Left lung (tissue), 10 donors: ENCODE data around the gene ATP5F1D. TPM values are rescaled to one million over a fixed set of nuclear protein-coding genes. Genes with fewer than 3 reads are reported as not detected.

Source experiments
- ATAC-seq: fragments of 200-7000 bp; cut with Tn5 transposase; one replicate; pipeline ENCODE4 v1.9.1; 2020; ENCODE audit warnings: moderate library complexity
- DNase-seq, 4 donors: peaks; one replicate each; pipeline ENCODE4 v3.0.0-alpha.2; 2013 to 2020
- H3K27ac ChIP-seq, 2 donors: fragments of 200-600 bp; sonication (generic) in 1 of 2; one replicate each; pipeline versions ENCODE4 v1.5.0 to v1.8.0; 2020 to 2021
- H3K27me3 ChIP-seq, 2 donors: fragments of 200-600 bp; sonication (generic) in 1 of 2; one replicate each; pipeline versions ENCODE4 v1.5.0 to v1.8.0; 2020 to 2021
- H3K36me3 ChIP-seq, 2 donors: fragments of 200-600 bp; sonication (generic) in 1 of 2; one replicate each; pipeline versions ENCODE4 v1.5.0 to v1.8.0; 2020 to 2021
- H3K4me1 ChIP-seq, 2 donors: fragments of 200-600 bp; one replicate each; pipeline ENCODE4 v1.8.0; 2021
- H3K4me3 ChIP-seq, 2 donors: fragments of 200-600 bp; sonication (generic) in 1 of 2; one replicate each; pipeline versions ENCODE4 v1.5.0 to v1.8.0; 2020 to 2021; ENCODE audit warnings: mild to moderate bottlenecking in 1 of 2
- H3K9me3 ChIP-seq, 2 donors: fragments of 200-600 bp; sonication (generic) in 1 of 2; one replicate each; pipeline versions ENCODE4 v1.5.0 to v1.8.0; 2020 to 2021
- CTCF ChIP-seq, 2 donors: fragments of 200-600 bp; sonication (generic) in 1 of 2; IDR thresholded peaks; one replicate each; pipeline versions ENCODE4 v1.5.0 to v1.8.0; 2021; ENCODE audit warnings: antibody characterized with exemption in 2 of 2
- intact Hi-C, 2 donors: fragments of 100-400 bp; cut with DNase I; formaldehyde crosslinking; loops; one replicate each; pipeline versions ENCODE4 v1.11.2 to v1.14.2; 2022
- polyA plus RNA-seq, 6 donors: library from polyadenylated mRNA; unstranded; fragments of 120-200 nt; gene quantifications; one replicate each; pipeline ENCODE4 v1.2.1, GENCODE V29; 2013; ENCODE audit not compliant: insufficient read length in 6 of 6
- total RNA-seq, 2 donors: library from RNA; stranded (reverse); fragmentation: NEBNext Ultra II Directional; extraction: Animal tissue kit (Norgen Biotek cat#: 25700); gene quantifications; one replicate each; pipeline ENCODE4 v1.2.1, GENCODE V29; 2021
- donor health status: DM: no; HTN: yes; CAD: no.
- donor health status: DM: no; HTN: no; CAD: no.

Gene ATP5F1D
- total and polyA plus RNA-seq, 8 donors = 55.0 to 161 (median 83.7) TPM

- Histone ChIP-seq H3K4me1 (peaks cover 0 to 2% of the 10 kb centered on the region in 2 donors), H3K4me3 (no peak overlapping the region), H3K36me3 (peaks cover 0 to 67% of the 10 kb centered on the region in 2 donors), H3K27me3 (no peaks in the 10 kb centered on the region), H3K9me3 (no peaks in the 10 kb centered on the region), H3K27ac (no peak overlapping the region)
- intact Hi-C loops = no loop called here
- ATAC-seq = no peak
- no peak for TF ChIP-seq CTCF (IDR thresholded peaks at IDR 0.05)
- DNase-seq = no peak
These were observed 14.8 kb upstream of the ATP5F1D start for GRCh38 chr19:1226522-1227303.

GRCh38 chr19:1227304-1228054 lies 14.1 kb upstream of the ATP5F1D start:
- peaks cover 0 to 59% of the 10 kb centered on the region in 2 donors for H3K36me3 ChIP-seq
- TF ChIP-seq CTCF (IDR thresholded peaks at IDR 0.05) = no peak
- no peak for DNase-seq

GRCh38 chr19:1228161-1228957 lies 13.2 kb upstream of the ATP5F1D start:
- ATAC-seq = no peak
- peaks cover 7 to 14% of the 10 kb centered on the region in 2 donors for H3K4me1 ChIP-seq
- TF ChIP-seq CTCF (IDR thresholded peaks at IDR 0.05) = no peak
- H3K4me3 ChIP-seq = no peak overlapping the region
- no peaks in the 10 kb centered on the region for H3K9me3 ChIP-seq
- DNase-seq = no peak
- no peaks in the 10 kb centered on the region for H3K27me3 ChIP-seq
- intact Hi-C loops = no loop called here
- peaks cover 0 to 50% of the 10 kb centered on the region in 2 donors for H3K36me3 ChIP-seq
- H3K27ac ChIP-seq = no peak overlapping the region

More at GRCh38 chr19:1227304-1228054, 14.1 kb upstream of the ATP5F1D start:
- intact Hi-C loops = no loop called here
- Histone ChIP-seq H3K4me1 (peaks cover 0 to 5% of the 10 kb centered on the region in 2 donors), H3K27ac (no peak overlapping the region), H3K9me3 (no peaks in the 10 kb centered on the region), H3K4me3 (no peak overlapping the region), H3K27me3 (no peaks in the 10 kb centered on the region)
- no peak for ATAC-seq

DNA sequence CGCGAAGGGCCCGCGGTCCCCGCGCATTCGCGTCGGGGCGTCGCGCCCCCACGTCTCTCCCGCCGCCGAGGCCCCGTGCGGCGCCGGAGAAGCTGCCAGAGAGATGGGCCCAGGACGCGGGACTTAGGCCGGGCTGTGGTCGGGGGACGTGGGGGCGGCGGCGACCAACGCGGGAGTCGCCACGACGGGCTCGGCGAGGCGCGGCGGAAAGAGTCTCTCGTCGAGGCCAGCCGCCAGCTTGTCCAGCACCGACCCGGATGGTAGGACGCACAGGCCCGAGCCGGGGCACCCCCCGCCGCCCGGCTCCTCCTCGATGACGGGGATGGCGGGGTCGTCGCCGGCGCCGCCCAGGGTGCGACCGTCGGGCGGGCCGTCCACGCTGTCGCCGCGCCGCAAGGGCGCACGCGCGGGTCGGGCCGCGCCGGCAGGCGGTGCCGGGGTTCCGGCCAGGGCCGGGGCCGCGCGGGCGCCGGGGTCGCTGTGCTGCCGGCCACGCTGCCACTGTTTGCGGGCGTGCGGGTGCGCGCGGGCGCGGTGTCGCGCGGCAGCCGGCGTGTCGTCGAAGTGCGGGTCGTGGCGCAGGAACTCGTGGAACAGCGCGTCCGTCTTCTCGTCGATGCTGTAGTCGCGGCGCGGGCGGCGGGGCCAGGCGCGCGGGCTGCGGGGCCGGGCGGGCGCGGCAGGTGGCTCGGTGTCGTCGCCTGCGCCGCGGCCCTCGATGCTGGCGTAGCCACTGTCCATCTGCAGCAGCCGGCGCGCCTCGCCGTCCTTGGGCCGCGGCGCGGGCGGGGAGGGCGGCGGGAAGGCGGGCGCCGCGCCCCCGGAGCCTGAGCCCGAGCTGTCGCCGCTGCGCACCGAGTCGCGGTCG lies 12.3 kb upstream of the ATP5F1D start:
- no peak for DNase-seq
- Histone ChIP-seq H3K27ac (no peak overlapping the region), H3K9me3 (no peaks in the 10 kb centered on the region), H3K36me3 (peaks cover 0 to 41% of the 10 kb centered on the region in 2 donors), H3K4me3 (no peak overlapping the region), H3K27me3 (peaks cover 0 to 3% of the 10 kb centered on the region in 2 donors), H3K4me1 (peaks cover 10 to 20% of the 10 kb centered on the region in 2 donors)
- intact Hi-C loops = no loop called here
- TF ChIP-seq CTCF (IDR thresholded peaks at IDR 0.05) = no peak
- no peak for ATAC-seq
